Bronchial epithelial cell (primary cell): ENCODE data around the gene FHDC1. TPM values are rescaled to one million over a fixed set of nuclear protein-coding genes. Genes with fewer than 3 reads are reported as not detected.

ENCODE experiments used
- DNase-seq: peaks from one replicate; pipeline ENCODE4 v3.0.0-alpha.2; 2010; ENCODE audit warnings: low read depth
- FAIRE-seq: peaks from 2 replicates; lab custom pipeline; 2011; peaks lifted over from hg19 to GRCh38; lab: Jason Lieb, UNC
- H3K27me3 ChIP-seq: 2 replicates; pipeline ENCODE4 v1.5.1; 2011; ENCODE audit warnings: low read length; ENCODE audit not compliant: control insufficient read depth, insufficient read depth
- H3K36me3 ChIP-seq: 2 replicates; pipeline ENCODE4 v1.5.1; 2011; ENCODE audit warnings: low read length; ENCODE audit not compliant: control insufficient read depth, insufficient read depth
- H3K4me3 ChIP-seq: 2 replicates; pipeline ENCODE4 v1.5.1; 2011; ENCODE audit warnings: mild to moderate bottlenecking, low read depth, low read length, control low read depth
- total RNA-seq: library from RNA; depleted of rRNA; stranded (reverse); fragments of >200 nt; gene quantifications from 2 replicates; pipeline ENCODE4 v1.2.1, GENCODE V29; 2014
- TF ChIP-seq, protein P1 (sequence below): IDR thresholded peaks from 2 replicates; pipeline ENCODE4 v1.5.1; 2011; ENCODE audit warnings: mild to moderate bottlenecking, moderate library complexity, low read length, control low read depth, inconsistent platforms; ENCODE audit not compliant: insufficient read depth, severe bottlenecking

FHDC1 gene
- total RNA-seq, 1 donor from 2014 or later: 0.53 TPM

DNA sequence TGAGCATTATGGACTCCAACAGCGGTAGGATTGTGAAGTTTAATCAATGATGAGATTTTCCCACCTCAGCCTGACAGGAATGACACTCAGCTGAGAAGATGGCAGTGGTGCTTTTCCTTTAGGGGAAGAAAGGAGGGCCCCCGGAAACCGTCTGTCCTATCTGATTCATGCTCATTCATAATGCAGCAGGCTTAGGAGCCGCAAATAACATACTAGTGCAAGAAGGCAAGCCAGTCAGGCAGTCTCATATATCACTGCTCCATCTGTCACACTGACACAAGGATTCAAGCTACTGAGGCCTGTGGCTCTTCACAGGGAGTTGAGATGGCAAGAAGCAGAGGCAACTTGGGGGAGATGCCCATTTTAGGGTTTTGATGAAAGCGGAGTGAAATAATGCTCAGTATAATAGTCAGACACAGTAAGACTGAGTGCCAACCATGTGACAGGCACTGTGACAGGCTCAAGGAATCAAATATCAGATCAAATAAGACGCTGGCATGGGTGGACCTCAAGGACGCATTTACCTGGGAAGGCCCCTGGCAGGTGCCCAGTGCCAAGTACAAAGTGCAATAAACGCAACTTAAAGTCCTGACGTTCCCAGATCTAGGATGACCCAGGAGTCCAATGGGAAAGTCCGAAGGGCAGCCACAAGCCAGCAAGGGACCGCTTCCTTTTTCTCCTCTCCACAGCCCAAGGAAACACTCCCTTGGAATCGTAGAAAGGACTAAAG, 63.4 kb downstream of the FHDC1 start:
- peak; percentile 43 for FAIRE-seq

DNA sequence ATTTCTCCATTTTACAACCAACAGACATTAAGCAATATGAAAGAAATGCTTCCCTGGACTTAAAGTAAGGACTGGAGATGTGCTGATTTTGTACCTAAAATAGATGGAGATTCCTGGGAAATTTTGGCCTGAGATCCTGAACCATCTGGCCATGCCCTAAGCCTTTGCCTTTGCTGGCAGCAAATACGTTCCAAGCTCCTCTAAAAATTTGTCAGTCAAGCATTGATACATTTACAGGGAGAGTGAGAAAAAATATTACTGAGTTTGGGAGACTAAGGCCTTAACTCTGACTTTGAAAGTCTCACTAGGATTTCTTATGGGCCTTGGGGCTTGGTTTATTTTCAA, 63.9 kb downstream of the FHDC1 start:
- FAIRE-seq: no peak
- TF ChIP-seq, protein P1, sequence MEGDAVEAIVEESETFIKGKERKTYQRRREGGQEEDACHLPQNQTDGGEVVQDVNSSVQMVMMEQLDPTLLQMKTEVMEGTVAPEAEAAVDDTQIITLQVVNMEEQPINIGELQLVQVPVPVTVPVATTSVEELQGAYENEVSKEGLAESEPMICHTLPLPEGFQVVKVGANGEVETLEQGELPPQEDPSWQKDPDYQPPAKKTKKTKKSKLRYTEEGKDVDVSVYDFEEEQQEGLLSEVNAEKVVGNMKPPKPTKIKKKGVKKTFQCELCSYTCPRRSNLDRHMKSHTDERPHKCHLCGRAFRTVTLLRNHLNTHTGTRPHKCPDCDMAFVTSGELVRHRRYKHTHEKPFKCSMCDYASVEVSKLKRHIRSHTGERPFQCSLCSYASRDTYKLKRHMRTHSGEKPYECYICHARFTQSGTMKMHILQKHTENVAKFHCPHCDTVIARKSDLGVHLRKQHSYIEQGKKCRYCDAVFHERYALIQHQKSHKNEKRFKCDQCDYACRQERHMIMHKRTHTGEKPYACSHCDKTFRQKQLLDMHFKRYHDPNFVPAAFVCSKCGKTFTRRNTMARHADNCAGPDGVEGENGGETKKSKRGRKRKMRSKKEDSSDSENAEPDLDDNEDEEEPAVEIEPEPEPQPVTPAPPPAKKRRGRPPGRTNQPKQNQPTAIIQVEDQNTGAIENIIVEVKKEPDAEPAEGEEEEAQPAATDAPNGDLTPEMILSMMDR: no peak
- DNase-seq: no peak
- Histone ChIP-seq H3K36me3 (no peaks in the 10 kb centered on the region), H3K27me3 (no peaks in the 10 kb centered on the region), H3K4me3 (no peak overlapping the region)

More for the DNA sequence above, 63.4 kb downstream of the FHDC1 start:
- TF ChIP-seq, protein P1: no peak
- H3K4me3 ChIP-seq: no peak overlapping the region
- H3K27me3 ChIP-seq: no peaks in the 10 kb centered on the region
- DNase-seq: no peak
- H3K36me3 ChIP-seq: no peaks in the 10 kb centered on the region

DNA sequence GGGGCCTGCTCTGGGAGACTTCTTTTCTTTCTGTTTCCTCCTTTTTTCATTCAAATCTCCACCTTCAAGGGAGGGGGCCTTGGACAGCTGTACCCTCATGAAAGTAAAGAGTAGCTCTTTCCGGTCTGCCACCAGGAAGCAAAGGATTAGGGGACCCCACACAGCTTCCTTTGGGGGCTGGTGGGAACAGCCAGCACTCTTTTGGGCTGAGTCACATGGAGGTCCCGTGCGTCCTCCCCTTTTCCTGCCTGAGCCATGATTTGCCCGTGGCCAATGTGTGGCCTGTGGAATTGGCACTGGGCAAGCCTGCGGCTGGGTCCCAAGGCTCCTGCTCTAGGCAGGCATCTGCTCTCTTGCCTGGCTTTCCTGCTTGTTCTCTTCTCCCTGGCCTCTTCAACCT, 65.5 kb downstream of the FHDC1 start:
- no peak overlapping the region for H3K4me3 ChIP-seq
- no peak for FAIRE-seq
- no peaks in the 10 kb centered on the region for H3K27me3 ChIP-seq
- TF ChIP-seq, protein P1: no peak
- no peak for DNase-seq
- H3K36me3 ChIP-seq: no peaks in the 10 kb centered on the region

DNA sequence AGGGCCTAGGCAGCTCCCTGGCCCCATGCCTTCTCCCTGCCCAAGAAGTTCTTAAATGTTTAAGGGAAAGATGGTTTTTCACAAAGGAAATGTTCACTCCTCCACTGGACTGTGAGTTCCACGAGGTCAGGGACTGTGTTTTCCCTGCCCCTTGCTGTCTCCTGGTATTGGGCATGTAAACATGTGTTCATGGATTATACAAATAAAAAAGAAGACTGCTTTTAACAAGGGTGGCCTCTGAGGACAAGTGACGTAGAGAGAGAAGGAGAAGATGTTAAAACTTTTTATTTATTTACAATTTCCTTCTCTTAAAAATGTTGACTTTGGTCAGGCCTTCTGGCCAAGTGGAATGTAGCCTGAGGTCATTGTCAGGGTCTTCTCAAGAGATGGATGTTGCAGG, 66.0 kb downstream of the FHDC1 start:
- H3K4me3 ChIP-seq: no peak overlapping the region
- no peaks in the 10 kb centered on the region for H3K36me3 ChIP-seq
- DNase-seq (no peak), FAIRE-seq (no peak)
- no peaks in the 10 kb centered on the region for H3K27me3 ChIP-seq
- TF ChIP-seq, protein P1: no peak

DNA sequence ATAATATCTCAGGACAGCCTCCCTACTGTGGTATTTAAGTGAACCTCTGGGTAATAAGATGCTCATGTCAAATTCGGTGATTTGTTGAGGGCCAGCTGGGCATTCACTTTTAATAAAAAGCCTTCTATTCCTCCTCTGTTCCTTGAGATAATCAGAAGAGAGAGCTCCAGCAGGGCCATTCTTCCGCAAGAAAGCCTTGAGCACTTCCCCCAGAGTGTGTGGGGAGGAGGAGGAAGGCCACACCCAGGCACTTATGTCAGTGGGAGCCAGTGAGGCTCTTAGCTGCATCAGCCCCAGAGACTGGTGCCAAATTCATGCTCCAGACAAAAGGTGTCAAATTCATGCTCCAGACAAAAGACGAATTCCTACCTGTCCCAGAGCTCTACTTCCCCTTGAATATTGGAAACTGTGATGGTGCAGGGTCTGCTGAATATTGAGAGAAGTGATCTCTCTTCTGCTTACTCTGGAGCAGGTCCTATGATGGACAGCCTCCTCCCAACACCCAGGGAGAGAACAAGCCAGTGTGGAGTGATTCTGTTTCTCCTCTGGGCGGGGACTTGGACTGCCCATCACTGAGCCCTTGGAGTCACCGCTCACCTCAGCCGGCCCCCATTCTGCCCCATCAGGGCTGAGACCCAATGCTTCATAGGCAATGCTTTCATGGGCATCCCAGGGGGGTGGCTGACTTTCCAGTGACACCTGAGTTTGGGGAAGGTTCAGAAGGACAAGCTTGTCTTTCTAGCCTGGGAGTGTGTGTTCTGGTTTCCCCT, 68.1 kb downstream of the FHDC1 start:
- Histone ChIP-seq H3K36me3 (no peaks in the 10 kb centered on the region), H3K4me3 (no peak overlapping the region), H3K27me3 (no peaks in the 10 kb centered on the region)
- FAIRE-seq (no peak), DNase-seq (no peak)
- TF ChIP-seq, protein P1: no peak
